Psoas muscle (tissue), 8 donors: ENCODE data around the gene TSPAN11. TPM values are rescaled to one million over a fixed set of nuclear protein-coding genes. Genes with fewer than 3 reads are reported as not detected.

Experiments used
- ATAC-seq, 4 donors: fragments of 200-7000 bp; cut with Tn5 transposase; one replicate each; pipeline ENCODE4 v1.9.1; 2020; ENCODE audit warnings: moderate library complexity in 3 of 4, mild to moderate bottlenecking in 2 of 4
- DNase-seq, 2 donors: peaks; one replicate each; pipeline ENCODE4 v3.0.0-alpha.2; 2020
- H3K27ac ChIP-seq: fragments of 200-600 bp; one replicate; pipeline ENCODE4 v1.8.0; 2022
- H3K27me3 ChIP-seq, 3 donors: fragments of 200-600 bp in 1 of 3; one replicate each; pipeline versions ENCODE4 v1.6.1 to v1.8.0; 2013 to 2022; ENCODE audit warnings: low read length in 2 of 3, mild to moderate bottlenecking in 2 of 3, moderate library complexity in 1 of 3; ENCODE audit not compliant: insufficient read depth in 3 of 3
- H3K36me3 ChIP-seq, 2 donors: fragments of 200-600 bp in 1 of 2; one replicate each; pipeline versions ENCODE4 v1.6.1 to v1.8.0; 2013 to 2022; ENCODE audit warnings: low read depth in 1 of 2, mild to moderate bottlenecking in 1 of 2, moderate library complexity in 1 of 2; ENCODE audit not compliant: insufficient read depth in 1 of 2
- H3K4me1 ChIP-seq: fragments of 200-600 bp; one replicate; pipeline ENCODE4 v1.8.0; 2022
- H3K4me3 ChIP-seq: fragments of 200-600 bp; one replicate; pipeline ENCODE4 v1.8.0; 2022; ENCODE audit warnings: mild to moderate bottlenecking
- H3K9me3 ChIP-seq: fragments of 200-600 bp; one replicate; pipeline ENCODE4 v1.8.0; 2022
- CTCF ChIP-seq: fragments of 200-600 bp; IDR thresholded peaks from one replicate; pipeline ENCODE4 v1.8.0; 2022; ENCODE audit warnings: antibody characterized with exemption
- WGBS, 3 donors: extraction: QIAGEN DNeasy Blood & Tissue Kit; methylation state at CpG; one replicate each; pipeline versions ENCODE4 v1.1.6 to v1.1.7; 2013; 5-methylcytosine and 5-hydroxymethylcytosine counted together
- intact Hi-C, 2 donors: fragments of 100-400 bp; cut with DNase I; formaldehyde crosslinking; loops; one replicate each; pipeline versions ENCODE4 v1.11.0 to v1.14.2; 2022
- polyA plus RNA-seq, 3 donors: library from polyadenylated mRNA; stranded (reverse); fragments of 200-250 nt; gene quantifications; one replicate each; pipeline ENCODE4 v1.2.3, GENCODE V29; 2013
- total RNA-seq, 4 donors: library from RNA; stranded (reverse); fragmentation: NEBNext Ultra II Directional in 2 of 4; extraction: Animal tissue kit (Norgen Biotek cat#: 25700) in 2 of 4; gene quantifications; one replicate each; pipeline versions ENCODE4 v1.2.1 to v1.2.4, GENCODE V29; 2021 to 2023
- donor health status: healthy with polysubstance abuse.
- donor health status: DM: no; HTN: no; CAD: no; lungs with moderate emphysema.
- donor health status: Bipolar disorder and iron deficiency.
- donor health status: healthy.
- donor health status: DM: yes; HTN: yes; CAD: no.
- donor health status: DM: no; HTN: no; CAD: no.
- donor health status: DM: no; HTN: no; CAD: no.
- donor health status: DM: yes; HTN: yes; CAD: no.

The TSPAN11 gene
- total and polyA plus RNA-seq, 7 donors = 0.05 to 0.24 (median 0.14) TPM; not detected in 1

- Histone ChIP-seq H3K36me3 (no peaks in the 10 kb centered on the region), H3K9me3 (no peaks in the 10 kb centered on the region), H3K4me3 (no peak overlapping the region), H3K27ac (no peak overlapping the region), H3K27me3 (no peaks in the 10 kb centered on the region), H3K4me1 (no peaks in the 10 kb centered on the region)
- peak; percentile 12 for TF ChIP-seq CTCF
- DNase-seq (peak in 1 of 2 donors; percentile 6), ATAC-seq (no peak)
- 88 to 94% (median 91%) methylated on average over 11 of the region's 11 CpGs for WGBS, 3 donors
- intact Hi-C loops = no loop called here
Observed at GRCh38 chr12:30965613-30965985, 39.1 kb downstream of the TSPAN11 start.

- H3K9me3 ChIP-seq = no peaks in the 10 kb centered on the region
- peak in 1 of 4 donors; percentile 24 for ATAC-seq
- TF ChIP-seq CTCF = no peak
- no peaks in the 10 kb centered on the region for H3K36me3 ChIP-seq
- peak in 1 of 2 donors; percentile 4 for DNase-seq
- H3K4me1 ChIP-seq = no peaks in the 10 kb centered on the region
- WGBS, 3 donors = 67 to 87% (median 76%) methylated on average over 3 of the region's 3 CpGs
- intact Hi-C loops = no loop called here
- no peak overlapping the region for H3K4me3 ChIP-seq
- no peak overlapping the region for H3K27ac ChIP-seq
- H3K27me3 ChIP-seq = no peaks in the 10 kb centered on the region
Observed at GRCh38 chr12:30967026-30967425, 40.5 kb downstream of the TSPAN11 start.

GRCh38 chr12:30968211-30968610, 41.7 kb downstream of the TSPAN11 start:
- Histone ChIP-seq H3K4me1 (no peaks in the 10 kb centered on the region), H3K4me3 (no peak overlapping the region), H3K9me3 (no peaks in the 10 kb centered on the region), H3K27ac (no peak overlapping the region), H3K27me3 (no peaks in the 10 kb centered on the region), H3K36me3 (no peaks in the 10 kb centered on the region)
- TF ChIP-seq CTCF = no peak
- ATAC-seq (no peak), DNase-seq (peak in 1 of 2 donors; percentile 26)
- intact Hi-C loops = no loop called here
- WGBS, 3 donors = 20 to 33% (median 30%) methylated on average over 5 of the region's 5 CpGs

- no peaks in the 10 kb centered on the region for H3K4me1 ChIP-seq
- no peak overlapping the region for H3K27ac ChIP-seq
Observed at GRCh38 chr12:30969006-30969405, 42.5 kb downstream of the TSPAN11 start.

More at GRCh38 chr12:30969006-30969405, 42.5 kb downstream of the TSPAN11 start:
- intact Hi-C loops = no loop called here
- ATAC-seq = no peak
- peak in 1 of 2 donors; percentile 19 for DNase-seq
- 95 to 99% (median 96%) methylated on average over 3 of the region's 3 CpGs for WGBS, 3 donors
- Histone ChIP-seq H3K27me3 (no peaks in the 10 kb centered on the region), H3K9me3 (no peaks in the 10 kb centered on the region), H3K36me3 (no peaks in the 10 kb centered on the region), H3K4me3 (no peak overlapping the region)
- no peak for TF ChIP-seq CTCF
